GM18502 (cell line): ENCODE measurements around the gene HMGB3.
A peak's percentile ranks its signal among the peaks of the same experiment; 100 is the strongest.
"Not testable (repeated sequence)": the region's sequence is repeated elsewhere in the genome, so short reads cannot be mapped to it uniquely, and the experiment has no call there.

Experiments used
- ATAC-seq: cut with Tn5 transposase; IDR thresholded peaks from one replicate; pipeline ENCODE4 v1.9.1; 2021; ENCODE audit warnings: mild to moderate bottlenecking; ENCODE audit not compliant: unreplicated experiment, poor library complexity

Gene HMGB3

DNA sequence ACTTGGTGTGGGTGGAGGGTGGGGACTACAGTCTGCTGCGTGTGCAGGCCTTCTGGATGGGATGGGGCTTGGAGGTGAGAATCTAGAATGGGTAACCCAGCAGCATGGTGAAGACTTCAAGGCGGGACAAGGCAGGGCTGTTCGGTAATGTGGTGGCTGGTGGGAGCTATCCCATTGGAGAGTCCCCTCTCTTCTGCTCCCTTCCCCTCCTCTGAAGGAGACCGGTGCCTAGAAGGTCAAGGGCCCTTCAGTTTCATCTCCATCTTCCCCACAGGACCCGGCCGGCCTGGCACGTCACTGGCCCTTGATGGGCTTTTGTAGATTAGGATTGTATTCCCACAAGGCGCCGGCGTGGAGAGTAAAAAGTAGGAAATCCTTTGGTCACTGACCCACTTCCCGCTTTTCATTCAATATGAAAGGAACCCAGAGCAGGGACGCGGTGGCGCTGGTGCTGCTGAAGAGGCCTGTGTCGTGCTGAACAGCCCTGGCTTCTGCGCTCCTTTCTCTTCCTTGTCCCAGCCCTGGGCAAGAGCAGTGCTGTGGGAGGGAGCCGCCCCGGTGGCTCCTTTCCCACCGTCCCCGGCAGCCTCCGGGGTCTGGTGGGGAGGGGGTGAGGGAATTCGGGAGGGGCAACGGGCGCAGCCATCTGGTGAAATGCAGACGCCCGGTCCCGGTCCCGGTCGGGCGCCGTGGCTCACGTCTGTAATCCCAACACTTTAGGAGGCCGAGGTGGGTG, 7.3 kb upstream of the HMGB3 start:
- no peak for ATAC-seq

DNA sequence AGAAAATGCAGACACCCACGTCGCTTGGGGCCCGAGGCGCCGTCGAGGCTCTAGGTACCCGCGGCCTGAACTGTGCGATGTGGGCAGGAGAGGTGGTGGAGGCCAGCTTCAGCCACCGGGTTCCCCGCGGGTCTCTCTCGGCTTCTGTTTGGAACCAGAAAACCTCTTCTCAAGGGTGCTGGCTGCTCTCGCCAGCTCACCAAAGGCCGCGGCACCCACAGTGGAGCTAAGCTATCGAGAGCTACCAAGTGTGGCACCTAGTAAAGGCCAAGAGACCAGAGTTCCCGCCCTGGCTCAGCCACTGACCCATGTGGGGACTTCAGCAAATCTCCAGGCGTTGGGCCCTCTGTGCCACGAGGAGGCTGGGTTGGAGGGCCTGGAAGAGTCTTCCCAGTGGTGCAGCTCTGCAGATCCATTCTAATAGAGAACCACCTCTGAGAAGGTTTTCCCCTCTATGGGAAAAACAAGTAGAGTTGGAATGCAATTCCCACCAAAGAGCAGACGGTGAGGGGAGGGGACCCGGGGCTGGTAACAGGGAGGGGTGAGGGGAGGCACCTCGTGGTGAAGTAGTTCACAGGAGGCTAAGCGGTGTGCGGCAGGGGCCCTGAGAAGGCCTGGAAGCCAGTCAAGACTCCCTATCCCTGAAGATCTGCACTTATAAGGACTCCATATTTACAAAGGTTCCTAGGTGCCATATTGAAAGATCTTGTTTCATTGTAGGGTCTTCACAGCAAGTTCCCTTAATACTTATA, 5.5 kb upstream of the HMGB3 start:
- no peak for ATAC-seq

DNA sequence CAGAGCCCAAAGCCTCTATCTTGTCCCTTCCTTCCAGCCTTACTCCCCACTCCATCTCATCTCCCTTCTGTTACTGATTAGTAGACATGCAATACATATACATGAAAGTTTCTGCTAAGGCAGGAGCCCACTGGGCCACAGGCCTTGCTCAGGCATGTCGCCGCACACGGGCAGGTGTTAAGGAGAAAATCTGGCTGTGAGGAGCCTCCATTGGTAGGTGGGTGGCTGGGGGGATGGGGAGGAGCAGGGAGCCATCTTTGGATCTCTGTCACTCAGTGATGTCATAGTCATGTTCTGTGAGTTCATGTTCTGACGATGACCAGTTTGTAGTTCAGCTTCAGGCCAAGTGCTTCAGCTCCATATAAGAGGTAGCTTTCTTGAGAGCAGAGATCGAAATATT, 2.9 kb upstream of the HMGB3 start:
- no peak for ATAC-seq

DNA sequence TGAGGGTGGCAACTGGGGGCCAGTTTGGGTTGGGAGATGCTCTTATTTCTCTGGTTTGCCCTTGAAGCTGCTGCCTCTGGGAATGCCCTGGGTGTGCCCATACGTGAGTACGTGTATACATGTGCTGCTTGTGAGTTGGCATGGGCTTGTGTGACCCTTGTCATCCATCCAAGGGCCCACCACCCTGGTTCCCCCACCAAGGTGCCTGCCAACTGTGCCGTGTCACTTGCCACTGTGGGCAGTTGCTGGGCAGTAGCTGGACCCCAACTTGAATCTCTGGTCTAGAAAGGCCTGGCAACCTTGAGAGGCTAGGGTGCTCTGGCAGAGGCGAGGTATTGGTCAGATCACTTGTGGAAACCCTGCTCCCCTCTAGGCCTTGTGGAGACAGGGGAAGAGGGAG, 2.4 kb upstream of the HMGB3 start:
- ATAC-seq, result no peak

DNA sequence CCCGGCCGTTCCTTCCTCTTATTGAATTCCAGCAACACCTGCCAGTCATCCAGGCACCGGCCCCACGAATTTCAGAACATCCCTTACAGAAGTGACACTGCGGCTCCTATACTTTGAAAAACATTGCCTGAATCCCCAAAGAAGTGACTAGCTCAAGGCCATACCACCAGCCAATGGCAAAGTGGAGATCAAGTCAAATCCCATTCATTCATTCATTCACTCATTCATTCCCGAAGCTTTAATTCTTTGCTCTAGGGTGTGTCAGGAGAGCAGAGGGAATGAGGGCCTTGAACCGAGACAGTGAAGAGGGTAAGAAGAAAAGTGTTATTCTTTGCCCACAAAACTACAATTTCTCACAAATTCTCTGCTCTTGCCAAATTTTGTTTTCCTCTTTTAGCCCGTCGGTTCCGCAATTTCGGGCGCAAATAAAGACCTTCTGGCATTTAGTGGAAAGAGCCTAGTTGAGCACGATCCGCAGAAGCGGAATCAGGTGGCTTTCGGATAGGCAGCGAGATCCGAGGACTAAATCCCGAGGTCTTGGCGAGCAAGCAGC, 824 bp upstream of the HMGB3 start:
- ATAC-seq, result no peak

DNA sequence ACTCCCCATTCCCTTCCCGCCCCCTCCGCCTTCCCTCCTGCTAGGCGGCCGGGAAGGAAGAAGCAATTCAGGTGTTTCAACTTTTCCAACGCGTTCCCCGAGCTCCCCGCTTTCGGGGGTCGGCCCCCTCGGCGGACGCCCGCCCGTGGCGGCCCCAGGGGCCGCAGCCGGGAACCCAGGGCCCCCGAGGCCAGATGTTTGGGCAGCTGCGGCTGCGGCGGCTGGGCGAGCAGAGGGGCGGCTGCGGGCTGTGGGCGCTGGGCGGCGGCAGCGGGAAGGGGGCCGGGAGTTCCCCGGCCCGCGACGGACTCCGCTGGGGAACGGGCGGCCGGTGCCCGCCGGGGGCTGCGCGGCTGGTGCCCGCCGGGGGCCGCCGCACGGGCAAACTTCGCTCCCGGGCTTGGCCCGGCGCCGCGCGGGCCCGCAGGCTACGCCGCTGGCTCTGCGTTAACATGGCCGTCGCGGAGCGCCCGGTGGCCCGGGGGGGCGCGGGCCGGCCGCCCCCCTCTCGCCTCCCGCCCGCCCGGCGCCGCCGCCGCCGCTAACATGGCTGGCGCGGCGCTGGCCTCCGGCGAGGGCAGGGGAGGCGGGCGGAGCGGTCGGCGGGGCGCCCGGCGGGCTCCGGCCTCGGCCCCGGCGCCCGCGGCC, 510 bp downstream of the HMGB3 start:
- ATAC-seq, result peak; percentile 19

DNA sequence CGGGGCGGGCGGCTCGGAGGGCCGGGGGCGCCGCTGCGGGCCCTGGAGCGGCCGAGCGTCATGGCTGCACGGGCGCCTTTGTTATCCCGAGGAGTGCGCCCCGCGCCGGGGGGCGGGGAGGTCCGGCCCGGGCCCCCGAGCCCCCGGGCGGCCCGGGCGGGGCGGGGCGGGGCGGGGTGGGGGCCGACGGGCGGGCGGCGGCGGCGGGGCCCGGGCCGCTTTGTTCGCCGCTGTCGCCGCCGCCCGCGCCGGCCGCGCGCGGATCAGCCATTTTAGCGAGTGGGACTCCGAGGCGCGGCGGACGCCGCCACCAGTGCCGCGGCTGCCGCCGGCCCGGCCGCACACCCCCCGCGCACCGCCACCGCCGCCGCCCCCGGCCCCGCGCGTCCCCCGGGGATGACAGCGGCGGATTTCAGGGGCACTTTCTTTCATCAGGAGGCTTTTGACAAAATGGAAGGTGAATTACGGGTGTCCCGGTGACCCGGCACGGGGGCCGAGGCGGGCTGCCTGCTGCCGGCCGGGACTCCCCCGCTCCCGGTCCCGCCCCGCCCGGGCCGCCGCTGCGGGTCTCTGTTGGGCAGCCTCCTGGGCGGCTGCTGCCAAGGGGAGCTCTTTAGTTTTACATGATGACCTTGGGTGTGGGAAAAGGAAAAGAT, 1.2 kb downstream of the HMGB3 start:
- peak; percentile 5 for ATAC-seq

DNA sequence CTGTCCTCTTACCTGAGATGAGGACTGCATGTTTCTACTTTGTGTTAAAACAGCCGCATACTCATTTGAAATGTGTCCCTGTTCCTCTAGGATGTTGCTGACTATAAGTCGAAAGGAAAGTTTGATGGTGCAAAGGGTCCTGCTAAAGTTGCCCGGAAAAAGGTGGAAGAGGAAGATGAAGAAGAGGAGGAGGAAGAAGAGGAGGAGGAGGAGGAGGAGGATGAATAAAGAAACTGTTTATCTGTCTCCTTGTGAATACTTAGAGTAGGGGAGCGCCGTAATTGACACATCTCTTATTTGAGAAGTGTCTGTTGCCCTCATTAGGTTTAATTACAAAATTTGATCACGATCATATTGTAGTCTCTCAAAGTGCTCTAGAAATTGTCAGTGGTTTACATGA, 4.6 kb downstream of the HMGB3 start:
- ATAC-seq, result not testable (repeated sequence)

DNA sequence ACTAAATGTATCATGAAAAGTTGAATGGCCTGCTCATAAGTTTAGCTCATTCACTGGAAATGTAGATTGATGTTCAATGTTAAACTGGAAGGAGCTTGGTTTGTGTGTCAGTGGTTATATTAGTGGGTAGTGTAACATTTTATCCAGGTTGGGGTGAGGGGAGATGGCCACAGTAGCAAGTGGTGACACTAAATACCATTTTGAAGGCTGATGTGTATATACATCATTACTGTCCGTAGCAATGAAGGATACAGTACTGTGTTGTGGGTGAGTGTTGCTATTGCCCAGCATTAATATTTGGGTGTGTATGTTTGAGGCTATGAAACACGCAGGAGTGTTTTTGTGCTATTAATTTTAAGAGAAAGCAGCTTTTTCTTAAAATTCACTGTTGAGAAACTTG, 6.3 kb downstream of the HMGB3 start:
- ATAC-seq, result no peak

DNA sequence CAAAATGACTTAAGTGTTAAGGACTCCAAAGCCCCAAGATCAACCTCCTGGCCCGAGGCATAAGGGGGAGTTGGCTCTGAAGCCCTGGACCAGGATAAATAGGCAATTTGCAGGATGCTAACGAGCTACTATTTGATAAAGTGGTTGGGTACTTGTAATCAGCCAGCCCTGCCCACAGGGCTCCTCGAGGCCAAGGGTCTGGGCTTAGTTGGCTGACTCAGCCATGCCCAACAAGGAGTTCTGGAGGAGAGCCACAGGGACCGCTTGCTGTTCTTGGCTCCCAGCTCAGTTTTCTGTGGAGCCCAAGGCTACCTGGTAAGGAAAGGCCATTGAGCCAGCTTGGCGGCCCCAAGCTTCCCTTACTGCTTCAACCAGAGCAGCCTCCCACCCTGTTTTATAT, 7.8 kb downstream of the HMGB3 start:
- ATAC-seq, result no peak

DNA sequence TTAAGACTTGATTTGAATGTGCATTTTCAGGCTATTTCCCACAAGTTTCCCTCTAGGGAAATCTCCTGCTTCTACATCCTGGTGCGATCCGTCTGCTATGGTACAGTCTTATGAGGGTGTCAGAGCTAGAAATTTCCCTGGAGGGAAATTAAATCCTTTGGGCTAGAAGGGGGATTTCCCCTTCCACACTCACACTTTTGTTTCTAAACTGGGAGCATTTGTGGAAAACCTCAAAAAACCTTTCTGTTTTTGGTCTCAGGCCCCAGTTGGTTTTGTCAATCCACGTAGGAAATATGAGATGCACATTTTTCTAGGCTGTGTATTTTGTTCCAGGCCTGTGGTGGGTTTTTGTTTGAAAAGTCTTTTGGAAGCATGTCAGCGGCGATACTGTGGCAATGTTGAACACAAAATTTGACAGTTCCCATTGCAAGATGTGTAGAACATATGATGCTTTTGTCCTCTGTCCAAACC, 17.8 kb downstream of the HMGB3 start:
- ATAC-seq, result no peak

DNA sequence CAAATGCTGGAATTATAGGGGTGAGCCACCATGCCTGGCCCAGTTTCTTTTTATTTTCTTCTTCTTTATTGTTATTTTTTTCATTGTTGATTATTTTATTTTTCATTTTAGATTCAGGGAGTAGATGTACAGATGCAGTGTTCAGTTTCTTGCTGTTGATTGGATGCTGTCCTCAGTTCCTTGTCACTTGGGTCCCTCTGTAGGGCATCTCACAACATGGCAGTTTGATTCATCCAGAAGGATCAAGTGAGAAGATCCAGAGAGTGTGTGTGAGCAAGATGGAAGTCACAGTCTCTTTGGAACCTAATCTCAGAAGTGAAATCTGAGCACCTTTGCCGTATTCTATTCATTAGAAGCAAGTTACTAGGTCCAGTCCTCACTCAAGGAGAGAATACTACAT, 20.9 kb downstream of the HMGB3 start:
- ATAC-seq, result no peak

DNA sequence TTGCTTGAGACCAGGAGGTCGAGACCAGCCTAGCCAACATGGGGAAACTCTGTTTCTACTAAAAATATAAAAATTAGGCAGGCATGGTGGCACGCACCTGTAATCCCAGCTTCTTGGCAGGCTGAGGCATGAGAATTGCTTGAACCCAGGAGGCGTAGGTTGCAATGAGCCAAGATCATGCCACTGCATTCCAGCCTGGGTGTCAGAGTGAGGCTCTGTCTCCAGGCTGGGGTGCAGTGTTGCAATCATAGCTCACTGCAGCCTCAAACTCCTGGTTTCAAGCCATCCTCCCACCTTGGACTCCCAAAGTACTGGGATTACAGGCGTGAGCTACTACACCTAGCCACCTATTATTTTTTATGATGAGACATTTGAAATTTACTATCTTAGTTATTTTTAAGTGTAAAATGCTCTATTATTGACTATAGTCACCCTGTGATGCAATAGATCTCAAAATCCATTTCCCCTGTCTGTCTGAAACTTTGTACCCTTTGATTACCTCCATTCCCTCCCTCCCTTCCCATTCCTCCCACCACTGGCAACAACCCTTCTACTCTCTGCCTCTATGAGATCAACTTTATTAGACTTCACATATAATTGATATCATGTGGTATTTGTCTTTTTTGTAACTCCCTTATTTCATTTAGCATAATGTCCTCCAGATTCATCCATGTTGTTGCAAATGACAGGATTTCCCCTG, 23.4 kb downstream of the HMGB3 start:
- ATAC-seq, result no peak

DNA sequence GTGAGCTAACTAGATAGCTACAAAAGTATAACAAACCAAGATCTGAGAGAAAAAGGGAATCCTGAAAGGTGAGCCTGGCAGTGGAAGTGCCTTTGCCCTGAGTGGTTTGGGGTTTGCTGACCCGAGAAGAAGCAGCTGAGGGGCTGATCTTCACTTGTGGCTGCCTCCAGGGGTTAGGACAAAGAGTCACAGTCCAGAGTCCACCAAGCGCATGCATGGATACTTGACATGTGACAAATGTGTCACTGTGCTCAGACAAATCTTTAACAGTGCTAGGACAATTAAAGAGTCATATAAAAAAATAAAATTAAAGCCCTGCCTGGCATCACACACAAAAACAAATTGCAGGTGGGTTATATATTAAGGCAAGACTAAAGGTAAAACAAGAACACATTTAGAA, 26.4 kb downstream of the HMGB3 start:
- no peak for ATAC-seq

DNA sequence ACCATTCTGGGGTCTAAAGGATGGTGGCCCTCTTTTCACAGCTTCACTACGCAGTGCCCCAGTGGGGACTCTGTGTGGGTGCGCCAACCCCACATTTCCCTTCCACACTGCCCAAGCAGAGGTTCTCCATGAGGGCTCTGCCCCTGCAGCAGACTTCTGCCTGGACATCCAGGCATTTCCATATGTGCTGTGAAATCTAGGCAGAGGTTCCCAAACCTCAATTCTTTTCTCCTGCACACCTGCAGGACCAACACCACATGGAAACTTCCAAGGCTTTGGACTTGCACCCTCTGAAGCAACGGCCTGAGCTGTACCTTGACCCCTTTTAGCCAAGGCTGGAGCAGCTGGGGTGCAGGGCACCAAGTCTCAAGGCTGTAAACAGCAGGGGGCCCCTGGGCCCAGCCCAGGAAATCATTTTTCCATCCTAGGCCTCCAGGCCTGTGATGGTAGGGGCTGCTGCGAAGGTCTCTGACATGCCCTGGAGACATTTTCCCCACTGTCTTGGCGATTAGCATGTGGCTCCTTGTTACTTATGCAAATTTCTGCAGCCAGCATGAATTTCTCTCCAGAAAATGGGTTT, 30.1 kb downstream of the HMGB3 start:
- ATAC-seq, result no peak

DNA sequence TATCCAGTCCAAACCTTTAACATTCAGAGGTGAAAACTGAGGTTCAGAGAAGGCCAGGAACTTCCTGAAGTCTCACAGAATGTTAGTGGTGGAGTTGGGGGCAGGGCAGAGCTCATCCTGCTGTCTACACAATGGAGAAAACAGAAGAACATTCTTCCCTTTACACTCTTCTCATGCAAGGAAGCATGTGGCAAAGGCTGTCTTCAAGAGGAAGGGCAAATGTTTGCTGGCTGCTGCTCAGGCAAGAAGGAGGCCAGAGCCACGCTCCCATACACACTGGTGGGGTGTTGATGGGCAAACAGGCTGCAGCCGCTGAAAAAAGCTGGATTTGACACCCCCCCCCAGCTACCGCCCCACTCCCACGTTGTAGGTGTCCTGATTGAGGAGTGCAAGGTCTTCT, 32.5 kb downstream of the HMGB3 start:
- ATAC-seq, result no peak

DNA sequence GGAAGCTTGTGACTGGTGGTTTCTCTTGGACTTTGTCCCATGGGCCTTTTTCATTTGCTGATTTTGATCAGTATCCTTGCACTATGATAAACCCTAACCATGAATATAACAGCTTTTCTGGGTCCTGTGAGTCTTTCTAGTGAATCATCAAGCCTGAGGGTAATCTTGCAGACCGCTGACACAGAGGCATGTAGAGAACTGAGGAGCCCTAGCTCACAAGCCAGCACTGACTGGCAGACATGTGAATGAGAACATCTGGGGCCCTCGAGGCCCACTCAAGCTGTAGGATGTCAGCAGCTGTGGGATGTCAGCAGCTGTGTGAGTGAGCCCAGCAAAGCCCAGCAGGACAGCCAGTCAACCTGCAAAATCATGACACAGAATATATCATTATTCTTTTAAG, 36.7 kb downstream of the HMGB3 start:
- ATAC-seq, result no peak

DNA sequence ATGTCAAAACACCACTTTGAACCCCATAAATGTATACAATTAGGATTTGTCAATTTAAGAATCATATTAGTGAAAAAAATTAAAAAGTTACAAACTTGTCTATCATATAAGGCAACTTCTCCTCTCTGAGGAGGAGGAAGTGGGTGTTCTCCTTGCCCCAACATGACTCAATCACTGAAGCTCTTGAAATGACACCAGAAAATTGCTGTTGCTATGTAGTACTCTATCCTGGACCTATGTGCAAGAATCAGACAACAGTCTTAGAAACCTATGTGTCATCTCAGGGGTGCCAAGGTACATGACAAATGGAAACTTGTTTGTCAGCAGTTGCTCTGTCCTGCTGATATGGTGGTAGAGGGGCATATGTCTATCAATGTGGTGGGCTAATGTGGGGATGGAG, 47.7 kb downstream of the HMGB3 start:
- ATAC-seq, result no peak

DNA sequence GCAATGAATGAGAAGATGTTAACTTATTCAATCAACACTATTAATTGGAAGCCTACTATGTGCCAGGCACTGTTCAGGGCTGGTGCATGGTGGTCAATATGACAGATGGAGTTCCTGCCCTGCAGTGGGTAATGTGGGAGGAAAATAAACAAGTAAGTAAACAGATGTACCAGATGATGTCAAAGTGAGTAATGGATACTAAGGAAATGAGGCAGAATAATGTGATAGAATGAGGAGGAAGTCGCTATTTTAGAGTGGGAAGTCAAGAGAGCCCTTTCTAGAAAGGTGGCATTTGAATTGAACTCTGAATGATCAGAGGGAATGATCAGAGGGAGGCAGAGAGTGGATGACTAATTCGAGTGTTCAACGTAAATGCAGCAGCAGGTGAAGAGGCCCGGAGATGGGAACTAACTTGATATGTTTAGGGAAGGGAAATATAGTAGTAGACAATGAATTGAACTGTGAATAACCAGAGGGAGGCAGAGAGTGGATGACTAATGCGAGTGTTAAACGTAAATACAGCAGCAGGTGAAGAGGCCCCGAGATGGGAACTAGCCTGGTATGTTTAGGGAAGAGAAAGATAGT, 48.3 kb downstream of the HMGB3 start:
- ATAC-seq, result no peak
